Heart left ventricle (tissue), 13 donors: ENCODE results near the gene IWS1.

Experiments used
- POLR2A ChIP-seq, 2 donors: fragments of 450-650 bp; IDR thresholded peaks; one replicate each; pipeline ENCODE4 v1.6.1; 2017; ENCODE audit warnings: antibody characterized with exemption in 2 of 2, mild to moderate bottlenecking in 2 of 2, moderate library complexity in 2 of 2
- TF ChIP-seq, protein P1 (sequence below), 12 donors: fragments of 200-600 bp; sonication (generic) in 4 of 12; IDR thresholded peaks; one replicate each; pipeline versions ENCODE4 v1.5.0 to v1.8.0; 2018 to 2022; ENCODE audit warnings: antibody characterized with exemption in 12 of 12, mild to moderate bottlenecking in 5 of 12
- donor health status: ischemic (EF 13 %, LVEDD 7.1; RV severe dilation, severe dysfunction).
- donor health status: DM: no; HTN: yes; CAD: no.
- donor health status: DM: no; HTN: no; CAD: no.
- donor health status: ischemic (EF 25% LVEDD 6.9; RV normal size, moderate dysfunction).
- donor health status: ischemic (EF 25% LVEDD 5.7; RV mildly dilated, moderate dysfunction).
- donor health status: ischemic (EF 35%, LVEDD 5.7; RV mildly dilated, moderate dysfunction).
- donor health status: nonischemic (EF 11% LVEDD 7.7; RV severe dilation, severe dysfunction).
- donor health status: DM: yes; HTN: yes; CAD: no.
- donor health status: PGD.
- donor health status: ischemic (EF 29% LVEDD 5.4; RV normal size, mild dysfunction).
- donor health status: nonischemic (EF 23%, LVEDD 6.1; RV moderate dilation, normal function).

GRCh38 chr2:127454595-127455565 lies 71.4 kb downstream of the IWS1 start:
- TF ChIP-seq, protein P1, sequence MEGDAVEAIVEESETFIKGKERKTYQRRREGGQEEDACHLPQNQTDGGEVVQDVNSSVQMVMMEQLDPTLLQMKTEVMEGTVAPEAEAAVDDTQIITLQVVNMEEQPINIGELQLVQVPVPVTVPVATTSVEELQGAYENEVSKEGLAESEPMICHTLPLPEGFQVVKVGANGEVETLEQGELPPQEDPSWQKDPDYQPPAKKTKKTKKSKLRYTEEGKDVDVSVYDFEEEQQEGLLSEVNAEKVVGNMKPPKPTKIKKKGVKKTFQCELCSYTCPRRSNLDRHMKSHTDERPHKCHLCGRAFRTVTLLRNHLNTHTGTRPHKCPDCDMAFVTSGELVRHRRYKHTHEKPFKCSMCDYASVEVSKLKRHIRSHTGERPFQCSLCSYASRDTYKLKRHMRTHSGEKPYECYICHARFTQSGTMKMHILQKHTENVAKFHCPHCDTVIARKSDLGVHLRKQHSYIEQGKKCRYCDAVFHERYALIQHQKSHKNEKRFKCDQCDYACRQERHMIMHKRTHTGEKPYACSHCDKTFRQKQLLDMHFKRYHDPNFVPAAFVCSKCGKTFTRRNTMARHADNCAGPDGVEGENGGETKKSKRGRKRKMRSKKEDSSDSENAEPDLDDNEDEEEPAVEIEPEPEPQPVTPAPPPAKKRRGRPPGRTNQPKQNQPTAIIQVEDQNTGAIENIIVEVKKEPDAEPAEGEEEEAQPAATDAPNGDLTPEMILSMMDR (IDR thresholded peaks at IDR 0.05) = no peak
- no peak for TF ChIP-seq POLR2A (IDR thresholded peaks at IDR 0.05)
